Keratinocyte (primary cell): ENCODE measurements around the gene EFR3B.

ENCODE experiments used
- CTCF ChIP-seq, 3 experiments: IDR thresholded peaks in 1 of 3; conservative IDR thresholded peaks in 1 of 3; optimal IDR thresholded peaks in 1 of 3; 2 replicates in 2 of 3; 3 replicates in 1 of 3; pipeline versions ENCODE3 to v1.5.1; 2011; ENCODE audit warnings: low read length in 3 of 3, mild to moderate bottlenecking in 3 of 3, moderate library complexity in 2 of 3, control low read depth in 1 of 3, inconsistent platforms in 1 of 3; ENCODE audit not compliant: insufficient read depth in 2 of 3; ENCODE audit errors: extremely low read depth in 1 of 3
- EZH2 ChIP-seq: IDR thresholded peaks from one replicate; pipeline ENCODE4 v1.6.1; 2012; ENCODE audit warnings: inconsistent platforms, mild to moderate bottlenecking, low read length, moderate library complexity

GRCh38 chr2:25109822-25110221, 67.9 kb downstream of the EFR3B start:
- TF ChIP-seq CTCF (optimal IDR thresholded peaks at IDR 0.05 in 1 of 3, IDR thresholded peaks at IDR 0.05 in 1 of 3, conservative IDR thresholded peaks at IDR 0.05 in 1 of 3; ENCODE audit: extremely low read depth in 1 of 3, insufficient read depth in 2 of 3, low read length in 3 of 3) = no peak
- no peak for TF ChIP-seq EZH2
